Ectodermal cell (in vitro differentiated cells): Measurements from ENCODE around the gene MARCHF9.

ENCODE experiments used
- H3K27ac ChIP-seq: 2 replicates; pipeline ENCODE4 v1.7.0; 2013; ENCODE audit warnings: mild to moderate bottlenecking, low read depth, low read length; ENCODE audit not compliant: insufficient read depth, poor library complexity, severe bottlenecking
- H3K27me3 ChIP-seq: 2 replicates; pipeline ENCODE4 v1.7.0; 2013; ENCODE audit warnings: mild to moderate bottlenecking, low read length; ENCODE audit not compliant: insufficient read depth, control insufficient read depth, poor library complexity, severe bottlenecking
- H3K36me3 ChIP-seq: one replicate; pipeline ENCODE4 v1.7.0; 2013; ENCODE audit warnings: low read length; ENCODE audit not compliant: control insufficient read depth, insufficient read depth
- H3K4me1 ChIP-seq: one replicate; pipeline ENCODE4 v1.7.0; 2013; ENCODE audit warnings: low read length; ENCODE audit not compliant: control insufficient read depth, insufficient read depth
- H3K4me3 ChIP-seq: 2 replicates; pipeline ENCODE4 v1.7.0; 2013; ENCODE audit warnings: low read depth, low read length, control low read depth; ENCODE audit not compliant: insufficient read depth
- H3K9me3 ChIP-seq: 2 replicates; pipeline ENCODE4 v1.7.0; 2013; ENCODE audit warnings: mild to moderate bottlenecking, low read length, moderate library complexity; ENCODE audit not compliant: control insufficient read depth
- WGBS, 2 experiments: methylation state at CpG; one replicate each; pipeline ENCODE4 v1.1.7; 2013; ENCODE audit warnings: missing lambda C conversion rate in 2 of 2; 5-methylcytosine and 5-hydroxymethylcytosine counted together

The MARCHF9 gene

DNA sequence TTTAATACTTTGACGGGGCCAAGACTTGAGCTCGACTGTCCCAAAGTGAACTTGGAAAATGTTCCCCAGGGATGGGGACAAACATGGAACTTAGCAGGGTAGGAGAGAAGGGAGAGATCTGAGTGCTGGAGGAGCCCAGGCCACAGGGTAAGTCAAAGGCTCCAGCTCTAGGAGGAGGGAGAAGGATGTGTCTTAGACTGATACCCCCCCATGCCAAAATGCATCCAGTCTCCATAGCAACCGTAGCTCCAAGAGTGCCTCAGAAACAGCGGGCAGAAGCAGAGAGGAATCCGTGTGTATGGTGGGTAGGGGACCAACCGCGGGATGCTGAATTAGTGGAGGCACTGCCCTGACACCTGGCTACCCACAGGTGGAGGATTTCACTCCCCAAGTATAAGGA, 15.5 kb upstream of the MARCHF9 start:
- peak overlapping the region; percentile 44 for H3K4me3 ChIP-seq

GRCh38 chr12:57739914-57740538, 14.9 kb upstream of the MARCHF9 start:
- 23 to 27% methylated on average over 10 of the region's 10 CpGs for WGBS, 2 experiments
- Histone ChIP-seq H3K27ac (no peak overlapping the region), H3K36me3 (no peaks in the 10 kb centered on the region), H3K27me3 (peaks cover 91% of the 10 kb centered on the region), H3K4me3 (no peak overlapping the region), H3K4me1 (peaks cover 27% of the 10 kb centered on the region), H3K9me3 (no peaks in the 10 kb centered on the region)

More for the DNA sequence above, 15.5 kb upstream of the MARCHF9 start:
- peaks cover 98% of the 10 kb centered on the region for H3K27me3 ChIP-seq
- WGBS, 2 experiments = 18% methylated on average over 7 of the region's 7 CpGs
- H3K27ac ChIP-seq = no peak overlapping the region
- peaks cover 30% of the 10 kb centered on the region for H3K4me1 ChIP-seq
- no peaks in the 10 kb centered on the region for H3K36me3 ChIP-seq
- no peaks in the 10 kb centered on the region for H3K9me3 ChIP-seq

- no peaks in the 10 kb centered on the region for H3K36me3 ChIP-seq
- 85% methylated on average over 5 of the region's 5 CpGs for WGBS, 2 experiments
These were observed 14.1 kb upstream of the MARCHF9 start for GRCh38 chr12:57740656-57741412.

DNA sequence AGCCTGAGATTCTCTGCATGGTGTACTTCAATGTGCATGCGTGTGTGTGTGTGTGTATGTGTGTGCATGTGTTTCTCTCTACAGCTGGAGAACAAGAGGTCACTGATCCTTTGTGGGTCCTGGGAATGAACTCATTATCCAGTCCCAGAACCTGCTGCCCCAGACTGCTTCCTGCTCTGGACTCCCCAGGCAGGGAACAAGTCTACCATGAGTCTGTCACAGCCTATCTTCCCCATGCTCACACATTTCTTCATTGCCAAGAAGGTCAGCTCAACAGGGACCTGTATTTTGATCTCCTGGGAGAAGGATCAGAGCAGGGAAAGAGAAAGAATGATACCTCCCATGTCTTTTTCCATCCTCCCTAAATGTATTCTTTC, 13.5 kb upstream of the MARCHF9 start:
- 89 to 91% methylated on average over 1 of the region's 1 CpG for WGBS, 2 experiments
- peaks cover 77% of the 10 kb centered on the region for H3K27me3 ChIP-seq
- no peak overlapping the region for H3K27ac ChIP-seq
- H3K4me1 ChIP-seq = peaks cover 20% of the 10 kb centered on the region
- no peak overlapping the region for H3K4me3 ChIP-seq
- H3K9me3 ChIP-seq = no peaks in the 10 kb centered on the region
- H3K36me3 ChIP-seq = peaks cover under 1% of the 10 kb centered on the region

More at GRCh38 chr12:57740656-57741412, 14.1 kb upstream of the MARCHF9 start:
- Histone ChIP-seq H3K4me1 (peaks cover 25% of the 10 kb centered on the region), H3K27ac (no peak overlapping the region), H3K27me3 (peaks cover 83% of the 10 kb centered on the region), H3K9me3 (no peaks in the 10 kb centered on the region), H3K4me3 (no peak overlapping the region)

DNA sequence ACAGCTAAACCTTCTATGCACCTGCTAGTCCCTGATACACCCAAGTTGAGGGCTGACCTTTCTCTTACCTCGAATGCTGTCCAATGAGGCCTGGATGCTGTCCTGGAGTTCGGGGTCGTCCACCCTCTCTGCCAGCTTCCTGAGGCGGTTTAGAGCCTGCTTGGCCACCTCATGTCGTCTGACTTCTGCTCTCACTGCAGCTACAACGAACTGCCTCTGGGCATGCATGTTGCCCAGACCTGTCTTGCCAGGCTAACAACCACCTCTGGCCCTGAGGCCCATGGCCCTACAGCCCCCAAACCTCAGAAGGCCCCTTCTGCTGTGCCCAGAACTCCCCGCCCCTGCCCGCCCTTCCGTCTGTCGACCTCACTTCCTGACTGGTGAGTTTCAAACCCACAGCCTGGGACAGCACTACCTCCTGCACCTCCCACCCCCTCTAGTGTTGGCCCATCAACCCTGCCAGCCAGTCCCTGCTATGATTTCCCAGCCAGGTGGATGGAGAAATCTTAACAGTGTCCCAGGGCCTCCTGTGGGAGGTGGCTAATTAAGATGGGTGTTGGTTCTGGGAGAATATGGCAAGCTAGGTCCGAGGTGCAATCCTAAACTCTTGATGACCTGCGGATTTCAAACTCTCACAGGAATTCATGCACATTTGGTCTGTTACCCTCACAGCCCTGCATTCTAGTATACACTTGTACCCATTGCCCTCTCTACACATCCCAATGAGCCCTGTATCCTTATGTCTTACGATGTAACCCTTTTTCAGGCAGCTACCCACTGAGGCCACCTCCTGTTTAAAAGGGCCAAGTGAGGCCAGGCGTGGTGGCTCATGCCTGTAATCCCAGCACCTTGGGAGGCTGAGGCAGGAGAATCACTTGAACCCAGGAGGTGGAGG, 12.8 kb upstream of the MARCHF9 start:
- H3K4me3 ChIP-seq = no peak overlapping the region
- peaks cover 8% of the 10 kb centered on the region for H3K36me3 ChIP-seq
- no peak overlapping the region for H3K27ac ChIP-seq
- H3K27me3 ChIP-seq = peaks cover 71% of the 10 kb centered on the region
- 65% methylated on average over 14 of the region's 14 CpGs for WGBS, 2 experiments
- peaks cover 16% of the 10 kb centered on the region for H3K4me1 ChIP-seq
- no peaks in the 10 kb centered on the region for H3K9me3 ChIP-seq

GRCh38 chr12:57743769-57744168, 11.1 kb upstream of the MARCHF9 start:
- 77% methylated on average over 2 of the region's 2 CpGs; no CpG with 5 or more reads in 1 of the 2 experiments for WGBS, 2 experiments
- Histone ChIP-seq H3K27ac (no peak overlapping the region), H3K27me3 (peaks cover 54% of the 10 kb centered on the region), H3K9me3 (no peaks in the 10 kb centered on the region), H3K36me3 (peaks cover 13% of the 10 kb centered on the region), H3K4me1 (peaks cover 9% of the 10 kb centered on the region), H3K4me3 (no peak overlapping the region)

GRCh38 chr12:57744194-57744776, 10.6 kb upstream of the MARCHF9 start:
- H3K9me3 ChIP-seq = no peaks in the 10 kb centered on the region
- peak overlapping the region; percentile 87 for H3K4me3 ChIP-seq
- peaks cover 8% of the 10 kb centered on the region for H3K4me1 ChIP-seq
- H3K27ac ChIP-seq = peak overlapping the region; percentile 96
- H3K36me3 ChIP-seq = peaks cover 17% of the 10 kb centered on the region
- 37 to 38% methylated on average over 21 of the region's 21 CpGs for WGBS, 2 experiments
- peaks cover 49% of the 10 kb centered on the region for H3K27me3 ChIP-seq

DNA sequence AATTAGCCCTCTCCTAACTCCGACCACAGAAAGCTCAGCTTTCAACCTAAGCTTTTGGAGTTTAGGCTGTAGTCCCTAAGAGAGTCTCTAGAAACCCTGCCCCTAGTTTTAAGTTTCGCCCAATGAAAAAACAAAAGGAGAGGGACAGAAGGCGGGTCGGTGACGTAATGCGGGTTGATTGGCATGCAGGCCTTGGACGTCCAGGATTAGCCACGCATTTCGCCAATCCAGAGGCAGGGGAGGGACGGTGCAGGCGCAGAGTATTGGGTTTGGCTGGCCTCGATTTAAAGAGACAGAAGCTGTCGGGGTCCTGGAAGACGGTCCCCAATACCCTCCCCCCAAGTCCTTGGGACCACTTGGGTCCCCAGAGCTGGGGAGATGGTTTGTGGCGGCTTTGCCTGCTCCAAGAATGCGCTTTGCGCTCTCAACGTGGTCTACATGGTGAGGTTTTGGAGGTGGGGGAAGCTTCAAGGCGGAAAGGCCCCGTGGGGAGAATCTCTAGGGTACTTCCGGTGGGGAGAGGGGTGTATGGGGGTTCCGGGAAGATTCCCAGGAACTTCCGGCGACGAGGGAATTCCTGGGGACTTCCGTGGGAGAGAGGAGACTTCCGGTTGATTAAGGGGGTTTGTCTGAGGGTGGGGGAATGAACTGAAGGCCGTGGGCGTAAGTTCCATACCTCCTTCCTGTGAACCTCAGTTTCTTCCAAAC, 10.0 kb upstream of the MARCHF9 start, which contains the start of gene TSPAN31:
TSPAN31 (plus strand) TSS at position 263 of the 708 bp plus-strand sequence; CDS start at position 379, 116 bp downstream.
- Histone ChIP-seq H3K27ac (peak within 1 kb of the TSS; percentile 96), H3K4me1 (peaks cover 1% of the 10 kb centered on the region), H3K27me3 (peaks cover 42% of the 10 kb centered on the region), H3K36me3 (peaks cover 17% of the 10 kb centered on the region), H3K4me3 (peak within 1 kb of the TSS; percentile 87), H3K9me3 (no peaks in the 10 kb centered on the region)
- 3 to 4% methylated on average over 29 of the region's 29 CpGs for WGBS, 2 experiments

- H3K4me1 ChIP-seq = peaks cover 1% of the 10 kb centered on the region
- WGBS, 2 experiments = 66 to 71% methylated on average over 8 of the region's 8 CpGs
- H3K27ac ChIP-seq = peak overlapping the region; percentile 96
- H3K9me3 ChIP-seq = no peaks in the 10 kb centered on the region
- peaks cover 37% of the 10 kb centered on the region for H3K27me3 ChIP-seq
- peaks cover 22% of the 10 kb centered on the region for H3K36me3 ChIP-seq
- peak overlapping the region; percentile 87 for H3K4me3 ChIP-seq
These were observed 9.4 kb upstream of the MARCHF9 start for GRCh38 chr12:57745485-57745881.
